A549 (cell line): ENCODE measurements around the gene TMEM43.

ENCODE experiments used
- CHD2 ChIP-seq: fragments of 150-350 bp; IDR thresholded peaks from 2 replicates; pipeline ENCODE4 v1.6.1; 2014; ENCODE audit warnings: low read length; ENCODE audit not compliant: partially characterized antibody
- MAX ChIP-seq: IDR thresholded peaks from 2 replicates; pipeline ENCODE4 v1.6.1; 2012
- PHF8 ChIP-seq: fragments of 200-600 bp; sonication (generic); IDR thresholded peaks from 2 replicates; pipeline ENCODE4 v1.6.1; 2016; ENCODE audit warnings: low read depth, mild to moderate bottlenecking, antibody characterized with exemption, moderate library complexity, borderline replicate concordance
- RARB ChIP-seq: fragments of 250-450 bp; sonication (Bioruptor Pico); IDR thresholded peaks from 2 replicates; pipeline ENCODE4 v1.8.0; 2021; ENCODE audit warnings: mild to moderate bottlenecking, moderate library complexity
- REST ChIP-seq: fragments of 200-600 bp; sonication (generic); IDR thresholded peaks from 2 replicates; pipeline ENCODE4 v1.6.1; 2016; ENCODE audit warnings: antibody characterized with exemption, mild to moderate bottlenecking, moderate library complexity
- SREBF2 ChIP-seq: fragments of 450-650 bp; IDR thresholded peaks from 2 replicates; pipeline ENCODE4 v1.6.1; 2014; ENCODE audit warnings: mild to moderate bottlenecking, moderate library complexity
- TF ChIP-seq, protein P1 (sequence below): fragments of >200 bp; sonication (Bioruptor Twin); formaldehyde crosslinking; IDR thresholded peaks from 3 replicates; pipeline ENCODE4 v1.5.1; 2016
- TF ChIP-seq, protein P2 (sequence below): fragments of 450-650 bp; IDR thresholded peaks from 2 replicates; pipeline ENCODE4 v1.6.1; 2014; ENCODE audit warnings: antibody characterized with exemption

- no peak for TF ChIP-seq SREBF2
- TF ChIP-seq, protein P1, sequence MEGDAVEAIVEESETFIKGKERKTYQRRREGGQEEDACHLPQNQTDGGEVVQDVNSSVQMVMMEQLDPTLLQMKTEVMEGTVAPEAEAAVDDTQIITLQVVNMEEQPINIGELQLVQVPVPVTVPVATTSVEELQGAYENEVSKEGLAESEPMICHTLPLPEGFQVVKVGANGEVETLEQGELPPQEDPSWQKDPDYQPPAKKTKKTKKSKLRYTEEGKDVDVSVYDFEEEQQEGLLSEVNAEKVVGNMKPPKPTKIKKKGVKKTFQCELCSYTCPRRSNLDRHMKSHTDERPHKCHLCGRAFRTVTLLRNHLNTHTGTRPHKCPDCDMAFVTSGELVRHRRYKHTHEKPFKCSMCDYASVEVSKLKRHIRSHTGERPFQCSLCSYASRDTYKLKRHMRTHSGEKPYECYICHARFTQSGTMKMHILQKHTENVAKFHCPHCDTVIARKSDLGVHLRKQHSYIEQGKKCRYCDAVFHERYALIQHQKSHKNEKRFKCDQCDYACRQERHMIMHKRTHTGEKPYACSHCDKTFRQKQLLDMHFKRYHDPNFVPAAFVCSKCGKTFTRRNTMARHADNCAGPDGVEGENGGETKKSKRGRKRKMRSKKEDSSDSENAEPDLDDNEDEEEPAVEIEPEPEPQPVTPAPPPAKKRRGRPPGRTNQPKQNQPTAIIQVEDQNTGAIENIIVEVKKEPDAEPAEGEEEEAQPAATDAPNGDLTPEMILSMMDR, result no peak
- TF ChIP-seq PHF8, result no peak
- TF ChIP-seq MAX, result no peak
- TF ChIP-seq, protein P2, sequence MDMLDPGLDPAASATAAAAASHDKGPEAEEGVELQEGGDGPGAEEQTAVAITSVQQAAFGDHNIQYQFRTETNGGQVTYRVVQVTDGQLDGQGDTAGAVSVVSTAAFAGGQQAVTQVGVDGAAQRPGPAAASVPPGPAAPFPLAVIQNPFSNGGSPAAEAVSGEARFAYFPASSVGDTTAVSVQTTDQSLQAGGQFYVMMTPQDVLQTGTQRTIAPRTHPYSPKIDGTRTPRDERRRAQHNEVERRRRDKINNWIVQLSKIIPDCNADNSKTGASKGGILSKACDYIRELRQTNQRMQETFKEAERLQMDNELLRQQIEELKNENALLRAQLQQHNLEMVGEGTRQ, result no peak
- no peak for TF ChIP-seq REST
- no peak for TF ChIP-seq CHD2
- no peak for TF ChIP-seq RARB (CRISPR knock-in tag)
Measured at GRCh38 chr3:14152233-14152962, 27.5 kb downstream of the TMEM43 start.
